Measurements from ENCODE around the gene PPP2R2D. TPM values are rescaled to one million over a fixed set of nuclear protein-coding genes. Genes with fewer than 3 reads are reported as not detected.

Gene PPP2R2D
- total and polyA plus RNA-seq, 12 donors = 26.8 to 46.5 (median 35.1) TPM

GRCh38 chr10:131856441-131857094, 44.2 kb upstream of the PPP2R2D start:
- Histone ChIP-seq H3K36me3 (no peaks in the 10 kb centered on the region), H3K27me3 (peaks cover 0 to 59% (median 44%) of the 10 kb centered on the region in 7 donors), H3K9me3 (no peaks in the 10 kb centered on the region), H3K27ac (no peak overlapping the region), H3K4me3 (no peak overlapping the region), H3K4me1 (no peaks in the 10 kb centered on the region)
- ATAC-seq = no peak
- no peak for TF ChIP-seq CTCF (IDR thresholded peaks at IDR 0.05)
- no peak for DNase-seq
- WGBS, 2 donors = 84% methylated on average over 18 of the region's 18 CpGs
- intact Hi-C loops (cut with DNase I) = no loop called here

GRCh38 chr10:131857156-131858117, 43.4 kb upstream of the PPP2R2D start:
- Histone ChIP-seq H3K36me3 (no peaks in the 10 kb centered on the region), H3K9me3 (no peaks in the 10 kb centered on the region), H3K4me1 (no peaks in the 10 kb centered on the region), H3K27ac (no peak overlapping the region), H3K4me3 (no peak overlapping the region), H3K27me3 (peaks cover 0 to 66% (median 48%) of the 10 kb centered on the region in 7 donors)
- no peak for ATAC-seq
- TF ChIP-seq CTCF (IDR thresholded peaks at IDR 0.05) = no peak
- 83 to 84% methylated on average over 32 to 33 of the region's 33 CpGs for WGBS, 2 donors
- intact Hi-C loops (cut with DNase I) = no loop called here
- DNase-seq = no peak

- Histone ChIP-seq H3K9me3 (no peaks in the 10 kb centered on the region), H3K36me3 (no peaks in the 10 kb centered on the region), H3K4me3 (no peak overlapping the region), H3K27me3 (peaks cover 0 to 69% (median 47%) of the 10 kb centered on the region in 7 donors), H3K4me1 (no peaks in the 10 kb centered on the region), H3K27ac (no peak overlapping the region)
- DNase-seq (no peak), ATAC-seq (no peak)
- WGBS, 2 donors = 59 to 68% methylated on average over 11 of the region's 11 CpGs
- TF ChIP-seq CTCF (IDR thresholded peaks at IDR 0.05) = no peak
- intact Hi-C loops (cut with DNase I) = no loop called here
Observed at GRCh38 chr10:131858118-131858515, 42.7 kb upstream of the PPP2R2D start.

GRCh38 chr10:131858583-131859340, 42.0 kb upstream of the PPP2R2D start:
- no peaks in the 10 kb centered on the region for H3K4me1 ChIP-seq
- DNase-seq = no peak
- peaks cover 0 to 67% (median 47%) of the 10 kb centered on the region in 7 donors for H3K27me3 ChIP-seq
- H3K4me3 ChIP-seq = no peak overlapping the region
- no peaks in the 10 kb centered on the region for H3K9me3 ChIP-seq
- H3K27ac ChIP-seq = no peak overlapping the region
- H3K36me3 ChIP-seq = no peaks in the 10 kb centered on the region
- 83 to 89% methylated on average over 35 of the region's 35 CpGs for WGBS, 2 donors
- no peak for ATAC-seq
- intact Hi-C loops (cut with DNase I) = no loop called here
- TF ChIP-seq CTCF (IDR thresholded peaks at IDR 0.05) = no peak
